Endothelial cell of umbilical vein (primary cell): Measurements from ENCODE around the gene ATG101. TPM values are rescaled to one million over a fixed set of nuclear protein-coding genes. Genes with fewer than 3 reads are reported as not detected.
A peak's percentile ranks its signal among the peaks of the same experiment; 100 is the strongest.

Source experiments
- BruUV-seq: library from RNA; stranded (reverse); fragments of 400-500 nt; replicated peaks from 2 replicates; lab custom pipeline; 2021; lab: Mats Ljungman, UMichigan
- CTCF ChIA-PET: fragments of 300-600, 350-600 bp; sonication (Branson Sonifier 250); formaldehyde crosslinking; loops from one replicate; lab custom pipeline; 2021; ENCODE audit warnings: antibody characterized with exemption, inconsistent platforms; lab: Charles Lee
- POLR2A ChIA-PET: fragments of 300-600, 350-600 bp; sonication (Branson Sonifier 250); formaldehyde crosslinking; loops from one replicate; lab custom pipeline; 2021; ENCODE audit warnings: antibody characterized with exemption, inconsistent platforms; lab: Charles Lee
- DNase-seq: peaks from one replicate; pipeline ENCODE4 v3.0.0-alpha.2; 2011; ENCODE audit warnings: low read depth, low spot score
- FAIRE-seq: peaks from 2 replicates; lab custom pipeline; 2011; peaks lifted over from hg19 to GRCh38; lab: Jason Lieb, UNC
- H2AFZ ChIP-seq: 2 replicates; pipeline ENCODE4 v1.6.0; 2012; ENCODE audit warnings: low read depth, low read length, control low read depth, inconsistent platforms
- H3K27ac ChIP-seq: 2 replicates; pipeline ENCODE4 v1.5.1; 2011; ENCODE audit warnings: low read depth, mild to moderate bottlenecking, control low read depth, low read length, moderate library complexity; ENCODE audit not compliant: insufficient read depth
- H3K27me3 ChIP-seq, 2 experiments: 2 replicates each; pipeline versions ENCODE4 v1.6.0 to v1.6.1; 2011; ENCODE audit warnings: low read length in 2 of 2, mixed read lengths in 1 of 2; ENCODE audit not compliant: control insufficient read depth in 2 of 2, insufficient read depth in 2 of 2
- H3K36me3 ChIP-seq, 2 experiments: 2 replicates in 1 of 2; 3 replicates in 1 of 2; pipeline ENCODE4 v1.5.1; 2011; ENCODE audit warnings: low read length in 2 of 2, mild to moderate bottlenecking in 1 of 2, moderate library complexity in 1 of 2; ENCODE audit not compliant: control insufficient read depth in 2 of 2, insufficient read depth in 2 of 2; ENCODE audit errors: extremely low read depth in 1 of 2
- H3K4me1 ChIP-seq: 3 replicates; pipeline ENCODE4 v1.5.1; 2011; ENCODE audit warnings: mild to moderate bottlenecking, low read length; ENCODE audit not compliant: control insufficient read depth, insufficient read depth; ENCODE audit errors: extremely low read depth
- H3K4me2 ChIP-seq: 2 replicates; pipeline ENCODE4 v1.6.1; 2011; ENCODE audit warnings: low read length, control low read depth, mixed read lengths; ENCODE audit not compliant: insufficient read depth
- H3K4me3 ChIP-seq, 3 experiments: fragments of 200-600 bp in 1 of 3; sonication (generic), shearing (Covaris generic) in 1 of 3; replicated peaks in 1 of 3; 2 replicates each; pipeline ENCODE4 v1.5.1; 2011 to 2016; ENCODE audit warnings: control low read depth in 3 of 3, low read length in 3 of 3, mild to moderate bottlenecking in 2 of 3, inconsistent platforms in 1 of 3, low read depth in 1 of 3, moderate library complexity in 1 of 3; ENCODE audit not compliant: insufficient read depth in 1 of 3
- H3K79me2 ChIP-seq: 2 replicates; pipeline ENCODE4 v1.6.0; 2012; ENCODE audit warnings: low read length, inconsistent platforms; ENCODE audit not compliant: control insufficient read depth, insufficient read depth
- H3K9ac ChIP-seq: replicated peaks from 2 replicates; pipeline ENCODE3; 2011; ENCODE audit warnings: low read length, control low read depth; ENCODE audit not compliant: insufficient read depth; ENCODE audit errors: extremely low read depth
- H3K9me1 ChIP-seq: replicated peaks from 3 replicates; pipeline ENCODE4 v1.6.0; 2011; ENCODE audit warnings: mild to moderate bottlenecking, low read length; ENCODE audit not compliant: control insufficient read depth, insufficient read depth; ENCODE audit errors: extremely low read depth
- H3K9me3 ChIP-seq: replicated peaks from 2 replicates; pipeline ENCODE4 v1.5.1; 2012; ENCODE audit warnings: low read length, inconsistent platforms; ENCODE audit not compliant: control insufficient read depth, insufficient read depth
- H4K20me1 ChIP-seq: replicated peaks from 2 replicates; pipeline ENCODE3; 2011; ENCODE audit warnings: mild to moderate bottlenecking, low read length; ENCODE audit not compliant: control insufficient read depth, insufficient read depth; ENCODE audit errors: extremely low read depth
- GATA2 ChIP-seq: IDR thresholded peaks from 2 replicates; pipeline ENCODE4 v1.7.0; 2011; ENCODE audit warnings: low read depth, mild to moderate bottlenecking, moderate library complexity, mixed read lengths, low read length; ENCODE audit not compliant: insufficient read length, insufficient read depth
- JUN ChIP-seq: IDR thresholded peaks from 2 replicates; pipeline ENCODE4 v1.6.1; 2011; ENCODE audit warnings: borderline replicate concordance, low read depth; ENCODE audit not compliant: insufficient read length, insufficient read depth
- MAX ChIP-seq: IDR thresholded peaks from 2 replicates; pipeline ENCODE4 v1.6.1; 2011; ENCODE audit not compliant: insufficient read depth, insufficient read length
- MYC ChIP-seq: IDR thresholded peaks from one replicate; pipeline ENCODE4 v1.6.1; 2011; ENCODE audit warnings: mild to moderate bottlenecking, low read depth, low read length
- dilution Hi-C: fragments of 300-500 bp; cut with MboI; formaldehyde crosslinking; loops from one replicate; pipeline ENCODE4 v1.15.0; 2019; ENCODE audit warnings: low sequenced_read_pairs; ENCODE audit not compliant: extremely low pct_ligation_motif_present
- intact Hi-C: fragments of 100-400 bp; cut with micrococcal nuclease; formaldehyde crosslinking; loops from one replicate; pipeline ENCODE4 v1.10.0; 2022
- polyA plus RNA-seq, 4 experiments: library from polyadenylated mRNA; depleted of rRNA in 3 of 4; stranded (reverse) in 3 of 4; unstranded in 1 of 4; fragments of >200 nt; gene quantifications; 2 replicates each; pipeline versions ENCODE4 v1.2.1 to v1.2.3, GENCODE V29; 2011 to 2012; ENCODE audit warnings: missing spikeins in 1 of 4
- total RNA-seq: library from RNA; stranded (reverse); gene quantifications from 2 replicates; pipeline ENCODE4 v1.2.3, GENCODE V29; 2021

Gene ATG101
- total and polyA plus RNA-seq, 2 donors (not counting 3 experiments of a cell fraction or from before 2014, with no cell fraction given): 41.6 to 78.4 TPM

GRCh38 chr12:52043386-52044212 is 26.2 kb upstream of the ATG101 start:
- H3K27ac ChIP-seq: peak overlapping the region; percentile 75

GRCh38 chr12:52044292-52044983 is 25.3 kb upstream of the ATG101 start:
- DNase-seq (peak; percentile 70), FAIRE-seq (peak; percentile 84)
- H3K9ac ChIP-seq: peak overlapping the region; percentile 41
- H3K79me2 ChIP-seq: no peaks in the 10 kb centered on the region
- H3K27me3 ChIP-seq: no peaks in the 10 kb centered on the region
- dilution Hi-C loops (no loop called here), intact Hi-C loops (no loop called here)
- peak overlapping the region; percentile 62 for H3K4me2 ChIP-seq
- H2AFZ ChIP-seq: peak overlapping the region; percentile 28
- H3K4me1 ChIP-seq: peaks cover 25% of the 10 kb centered on the region
- H3K9me1 ChIP-seq: no peaks in the 10 kb centered on the region
- peak overlapping the region; percentile 75 for H3K27ac ChIP-seq
- no peaks in the 10 kb centered on the region for H3K9me3 ChIP-seq
- BruUV-seq: no TSS peak
- H3K36me3 ChIP-seq: no peaks in the 10 kb centered on the region
- ChIA-PET CTCF (interaction anchor here (0.7 to 8.7 kb wide), 8 partner anchors 12 to 76 kb away, joined by 3 to 67 read pairs (median 6); partner anchors contain the start of gene ATG101), POLR2A (interaction anchor here (0.6 to 1.1 kb wide), 4 partner anchors 12 to 74 kb away, joined by 3 to 5 read pairs (median 4); partner anchors contain the start of gene ATG101)
- H4K20me1 ChIP-seq: no peaks in the 10 kb centered on the region
- H3K4me3 ChIP-seq: no peak overlapping the region
- peak; percentile 26 for TF ChIP-seq JUN
- TF ChIP-seq MAX: no peak

More at GRCh38 chr12:52043386-52044212, 26.2 kb upstream of the ATG101 start:
- Histone ChIP-seq H4K20me1 (no peaks in the 10 kb centered on the region), H3K79me2 (no peaks in the 10 kb centered on the region), H3K27me3 (no peaks in the 10 kb centered on the region), H3K9ac (peak overlapping the region; percentile 41), H3K9me3 (no peaks in the 10 kb centered on the region), H2AFZ (no peak overlapping the region), H3K36me3 (no peaks in the 10 kb centered on the region), H3K4me2 (no peak overlapping the region), H3K4me1 (peaks cover 25% of the 10 kb centered on the region), H3K9me1 (no peaks in the 10 kb centered on the region), H3K4me3 (no peak overlapping the region)
- no peak for DNase-seq
- intact Hi-C loops (no loop called here), dilution Hi-C loops (no loop called here)
- FAIRE-seq: no peak
- TF ChIP-seq GATA2 (no peak), JUN (no peak), MAX (no peak), MYC (no peak)
- ChIA-PET CTCF (interaction anchor here (0.7 to 8.7 kb wide), 7 partner anchors 11 to 76 kb away, joined by 3 to 67 read pairs (median 7); partner anchors contain the start of gene ATG101), POLR2A (interaction anchor here (0.8 to 1.1 kb wide), 2 partner anchors 11 to 26 kb away, joined by 3 to 5 read pairs; partner anchors contain the start of gene ATG101)
- BruUV-seq: no TSS peak
